ENCODE data around the gene KIRREL3. TPM values are rescaled to one million over a fixed set of nuclear protein-coding genes. Genes with fewer than 3 reads are reported as not detected.

KIRREL3 gene
- total RNA-seq, 3 donors from 2014 or later: 0.32 to 0.33 TPM; not detected in 1

DNA sequence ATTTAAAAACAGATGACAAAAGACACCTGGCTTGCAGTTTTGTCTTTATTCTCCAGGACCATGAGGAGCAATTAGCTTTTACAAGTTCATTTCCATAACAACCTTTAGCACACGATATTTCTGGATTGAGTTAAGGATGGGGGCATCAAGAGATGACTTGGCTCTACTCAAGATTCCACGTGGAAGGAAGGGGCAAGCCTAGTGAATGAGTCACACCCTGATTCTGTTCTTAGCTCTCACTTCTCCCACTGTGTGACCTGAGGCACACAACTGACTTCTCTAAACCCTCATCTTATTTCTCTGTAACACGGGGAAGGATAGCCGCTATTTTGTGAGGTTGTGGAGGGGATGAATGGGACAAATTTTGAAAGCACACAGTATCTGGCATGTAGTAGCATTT is 185.5 kb downstream of the KIRREL3 start:
- TF ChIP-seq POLR2A (IDR thresholded peaks at IDR 0.05) (no peak), POLR2AphosphoS5 (IDR thresholded peaks at IDR 0.05) (no peak)
- TF ChIP-seq, protein P1, sequence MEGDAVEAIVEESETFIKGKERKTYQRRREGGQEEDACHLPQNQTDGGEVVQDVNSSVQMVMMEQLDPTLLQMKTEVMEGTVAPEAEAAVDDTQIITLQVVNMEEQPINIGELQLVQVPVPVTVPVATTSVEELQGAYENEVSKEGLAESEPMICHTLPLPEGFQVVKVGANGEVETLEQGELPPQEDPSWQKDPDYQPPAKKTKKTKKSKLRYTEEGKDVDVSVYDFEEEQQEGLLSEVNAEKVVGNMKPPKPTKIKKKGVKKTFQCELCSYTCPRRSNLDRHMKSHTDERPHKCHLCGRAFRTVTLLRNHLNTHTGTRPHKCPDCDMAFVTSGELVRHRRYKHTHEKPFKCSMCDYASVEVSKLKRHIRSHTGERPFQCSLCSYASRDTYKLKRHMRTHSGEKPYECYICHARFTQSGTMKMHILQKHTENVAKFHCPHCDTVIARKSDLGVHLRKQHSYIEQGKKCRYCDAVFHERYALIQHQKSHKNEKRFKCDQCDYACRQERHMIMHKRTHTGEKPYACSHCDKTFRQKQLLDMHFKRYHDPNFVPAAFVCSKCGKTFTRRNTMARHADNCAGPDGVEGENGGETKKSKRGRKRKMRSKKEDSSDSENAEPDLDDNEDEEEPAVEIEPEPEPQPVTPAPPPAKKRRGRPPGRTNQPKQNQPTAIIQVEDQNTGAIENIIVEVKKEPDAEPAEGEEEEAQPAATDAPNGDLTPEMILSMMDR (IDR thresholded peaks at IDR 0.05): no peak
- Histone ChIP-seq H3K27ac (no peak overlapping the region), H3K4me3 (no peak overlapping the region), H3K9me3 (no peaks in the 10 kb centered on the region), H3K27me3 (no peaks in the 10 kb centered on the region), H3K36me3 (no peaks in the 10 kb centered on the region), H3K4me1 (no peaks in the 10 kb centered on the region)
- intact Hi-C loops (cut with DNase I; ENCODE audit: low total_unique reads): no loop called here
- no peak for DNase-seq (ENCODE audit: low spot score in 2 of 2)

DNA sequence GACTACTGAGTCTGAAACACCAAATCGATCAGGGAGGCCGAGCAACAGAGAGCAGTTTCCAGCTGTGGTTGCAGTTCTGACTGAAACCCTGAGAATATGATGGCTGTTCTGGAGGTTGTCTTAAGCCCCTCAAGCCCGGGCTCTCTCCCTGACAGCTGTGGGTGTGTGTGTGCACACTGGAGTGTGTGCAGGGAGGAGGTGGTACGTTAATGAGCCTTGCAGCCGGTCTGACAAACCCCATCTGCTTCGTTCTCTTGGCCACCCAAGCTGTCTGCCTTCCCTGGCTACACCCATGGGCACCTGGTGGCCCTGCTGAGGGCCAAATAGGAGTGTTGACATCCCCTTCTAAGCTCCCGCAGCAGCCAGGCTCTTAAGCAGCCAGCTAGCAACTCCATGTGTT is 189.8 kb downstream of the KIRREL3 start:
- intact Hi-C loops (cut with DNase I; ENCODE audit: low total_unique reads): no loop called here
- DNase-seq (ENCODE audit: low spot score in 2 of 2): no peak
- TF ChIP-seq POLR2AphosphoS5 (IDR thresholded peaks at IDR 0.05) (no peak), POLR2A (IDR thresholded peaks at IDR 0.05) (no peak)
- TF ChIP-seq, protein P1 (IDR thresholded peaks at IDR 0.05): no peak
- Histone ChIP-seq H3K36me3 (no peaks in the 10 kb centered on the region), H3K4me1 (no peaks in the 10 kb centered on the region), H3K4me3 (no peak overlapping the region), H3K27ac (no peak overlapping the region), H3K27me3 (no peaks in the 10 kb centered on the region), H3K9me3 (no peaks in the 10 kb centered on the region)

DNA sequence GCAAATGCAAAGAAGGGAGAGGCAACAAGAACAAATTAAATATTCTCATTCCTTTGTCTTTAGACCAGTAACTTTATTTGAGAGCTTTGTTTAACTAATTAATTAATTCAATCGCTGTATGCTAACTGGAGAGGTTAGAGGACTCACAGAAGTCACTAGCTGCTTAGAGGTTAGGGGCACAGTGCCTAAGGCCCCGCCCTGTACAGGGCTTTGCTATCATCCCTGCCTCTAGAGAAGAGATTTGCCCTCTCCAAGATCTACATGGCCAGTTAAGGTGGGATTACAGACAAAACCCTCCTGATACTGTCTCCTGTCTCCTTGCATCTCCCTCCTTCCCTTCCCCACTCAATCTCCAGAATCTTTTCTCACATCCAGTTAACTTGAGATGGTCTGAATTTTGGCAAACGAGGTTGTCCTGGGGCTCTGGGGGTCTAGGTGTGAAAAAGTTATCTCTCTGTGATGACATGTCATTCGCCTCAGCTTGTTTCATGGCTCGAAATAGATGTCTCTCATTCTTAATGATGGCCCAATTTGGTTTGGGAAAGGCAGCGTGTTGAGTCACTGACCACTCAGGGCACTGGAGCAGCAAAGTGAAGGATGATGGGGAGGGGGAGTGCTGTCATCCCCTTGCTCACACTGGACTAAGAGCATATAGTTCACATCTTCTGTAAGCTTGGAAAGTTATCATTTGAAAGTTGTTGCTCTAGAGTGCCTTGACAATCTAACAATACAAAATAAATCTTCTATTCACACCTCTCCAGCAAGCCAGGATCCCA is 190.9 kb downstream of the KIRREL3 start:
- intact Hi-C loops (cut with DNase I; ENCODE audit: low total_unique reads): loop anchor here (5.0 kb wide), 1 partner anchor 98 kb away; no protein-coding TSS in a partner anchor
- H3K27ac ChIP-seq: no peak overlapping the region
- TF ChIP-seq, protein P1 (IDR thresholded peaks at IDR 0.05): no peak
- TF ChIP-seq POLR2AphosphoS5 (IDR thresholded peaks at IDR 0.05) (no peak), POLR2A (IDR thresholded peaks at IDR 0.05) (no peak)

DNA sequence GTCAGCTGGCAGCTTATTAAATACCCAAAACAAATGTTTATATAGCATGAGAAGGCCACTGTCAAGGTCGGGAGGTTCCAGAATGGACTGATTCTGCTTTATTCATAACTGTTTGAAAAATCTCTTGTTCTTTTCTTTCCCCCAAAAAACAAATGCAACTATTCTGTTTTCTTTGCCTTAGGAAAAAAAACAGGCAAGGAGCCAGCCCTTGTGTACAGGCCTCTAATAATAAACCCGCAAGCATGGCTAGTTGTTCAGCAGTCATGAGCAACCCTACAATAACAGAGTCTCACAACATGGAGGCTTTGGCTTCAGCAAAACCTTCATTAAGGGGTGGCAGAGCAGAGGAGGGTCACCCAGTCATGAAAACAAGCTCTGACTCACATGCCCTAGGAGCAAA is 191.7 kb downstream of the KIRREL3 start:
- intact Hi-C loops (cut with DNase I; ENCODE audit: low total_unique reads): loop anchor here (5.0 kb wide), 1 partner anchor 98 kb away; no protein-coding TSS in a partner anchor

More for the DNA sequence above, 190.9 kb downstream of the KIRREL3 start:
- no peaks in the 10 kb centered on the region for H3K36me3 ChIP-seq
- DNase-seq (ENCODE audit: low spot score in 2 of 2): no peak
- no peaks in the 10 kb centered on the region for H3K9me3 ChIP-seq
- H3K4me1 ChIP-seq: no peaks in the 10 kb centered on the region
- no peak overlapping the region for H3K4me3 ChIP-seq
- no peaks in the 10 kb centered on the region for H3K27me3 ChIP-seq

DNA sequence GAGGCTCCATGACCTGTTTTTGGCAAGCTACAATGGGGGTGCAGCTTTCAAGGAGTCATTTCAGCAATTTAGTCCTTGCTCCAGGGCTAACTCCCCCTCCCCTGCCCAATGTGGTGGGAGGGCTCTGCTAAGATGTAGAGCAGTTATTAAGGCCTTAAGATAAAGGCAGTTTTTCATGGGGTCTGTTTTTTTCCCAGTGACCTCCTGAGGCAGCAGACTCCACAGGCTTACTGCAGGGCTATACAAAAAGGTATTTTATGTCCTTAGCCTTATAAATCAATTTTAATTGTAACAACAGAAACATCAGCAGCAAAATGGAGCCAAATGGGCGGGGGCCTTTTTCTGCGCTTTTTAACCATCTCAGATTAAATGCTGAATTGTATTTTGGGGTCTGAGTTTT is 192.3 kb downstream of the KIRREL3 start:
- Histone ChIP-seq H3K9me3 (no peaks in the 10 kb centered on the region), H3K27ac (no peak overlapping the region), H3K27me3 (no peaks in the 10 kb centered on the region), H3K4me1 (no peaks in the 10 kb centered on the region), H3K4me3 (no peak overlapping the region), H3K36me3 (no peaks in the 10 kb centered on the region)
- DNase-seq (ENCODE audit: low spot score in 2 of 2): no peak
- TF ChIP-seq, protein P1 (IDR thresholded peaks at IDR 0.05): no peak
- TF ChIP-seq POLR2AphosphoS5 (IDR thresholded peaks at IDR 0.05) (no peak), POLR2A (IDR thresholded peaks at IDR 0.05) (no peak)
- intact Hi-C loops (cut with DNase I; ENCODE audit: low total_unique reads): loop anchor here (5.0 kb wide), 1 partner anchor 99 kb away; no protein-coding TSS in a partner anchor

More for the DNA sequence above, 191.7 kb downstream of the KIRREL3 start:
- no peak for TF ChIP-seq POLR2A (IDR thresholded peaks at IDR 0.05)
- TF ChIP-seq POLR2AphosphoS5 (IDR thresholded peaks at IDR 0.05): no peak
- TF ChIP-seq, protein P1 (IDR thresholded peaks at IDR 0.05): no peak
- H3K9me3 ChIP-seq: no peaks in the 10 kb centered on the region
- DNase-seq (ENCODE audit: low spot score in 2 of 2): no peak
- no peaks in the 10 kb centered on the region for H3K36me3 ChIP-seq
- H3K27ac ChIP-seq: no peak overlapping the region
- no peak overlapping the region for H3K4me3 ChIP-seq
- H3K4me1 ChIP-seq: no peaks in the 10 kb centered on the region
- H3K27me3 ChIP-seq: no peaks in the 10 kb centered on the region
